Peyer's patch (tissue), 4 donors: ENCODE data around the gene SPATS2. TPM values are rescaled to one million over a fixed set of nuclear protein-coding genes. Genes with fewer than 3 reads are reported as not detected.
"Not testable (repeated sequence)": the region's sequence is repeated elsewhere in the genome, so short reads cannot be mapped to it uniquely, and the experiment has no call there.

ENCODE experiments used
- DNase-seq, 3 donors: peaks; one replicate each; pipeline ENCODE4 v3.0.0-alpha.2; 2017 to 2019
- H3K27ac ChIP-seq, 4 donors: fragments of 200-600 bp; sonication (generic); one replicate each; pipeline ENCODE4 v1.5.1; 2016 to 2019
- H3K27me3 ChIP-seq, 2 donors: fragments of 200-600 bp; sonication (generic); one replicate each; pipeline ENCODE4 v1.5.1; 2019
- H3K36me3 ChIP-seq, 3 donors: fragments of 200-600 bp; sonication (generic); one replicate each; pipeline ENCODE4 v1.5.1; 2016 to 2019
- H3K4me1 ChIP-seq, 4 donors: fragments of 200-600 bp; sonication (generic); one replicate each; pipeline ENCODE4 v1.5.1; 2016 to 2019
- H3K4me3 ChIP-seq, 4 donors: fragments of 200-600 bp; sonication (generic); 1 replicate in 3 of 4; 2 replicates in 1 of 4; pipeline ENCODE4 v1.5.1; 2016 to 2019; ENCODE audit warnings: mild to moderate bottlenecking in 1 of 4
- H3K9me3 ChIP-seq, 4 donors: fragments of 200-600 bp; sonication (generic); one replicate each; pipeline ENCODE4 v1.5.1; 2016 to 2019; ENCODE audit warnings: mild to moderate bottlenecking in 1 of 4
- POLR2A ChIP-seq, 2 donors: fragments of 450-650 bp; IDR thresholded peaks; one replicate each; pipeline ENCODE4 v1.5.1; 2017; ENCODE audit warnings: antibody characterized with exemption in 2 of 2, mild to moderate bottlenecking in 2 of 2, moderate library complexity in 2 of 2
- total RNA-seq, 4 donors: library from RNA; depleted of rRNA; stranded (reverse); fragments of >200 nt; gene quantifications; one replicate each; pipeline ENCODE4 v1.1.0, GENCODE V29; 2016
- TF ChIP-seq, protein P1 (sequence below), 6 experiments: fragments of 450-650 bp in 4 of 6; fragments of 200-600 bp in 2 of 6; sonication (generic) in 1 of 6; IDR thresholded peaks; one replicate each; pipeline ENCODE4 v1.5.1; 2017 to 2019; ENCODE audit warnings: antibody characterized with exemption in 6 of 6, mild to moderate bottlenecking in 3 of 6, moderate library complexity in 1 of 6

SPATS2 gene
- total RNA-seq: 10 to 100 TPM; 20.2 to 49.5 (median 24.8) TPM

GRCh38 chr12:49367381-49368239 lies at the start of gene SPATS2:
TSS of gene SPATS2 (plus strand) at chr12:49367462. CDS start at chr12:49461013, 93,551 bp downstream.
- Histone ChIP-seq H3K9me3 (no peaks in the 10 kb centered on the region), H3K27me3 (no peaks in the 10 kb centered on the region), H3K4me3 (peak within 1 kb of the TSS; percentile 76 to 90 (median 82)), H3K36me3 (no peaks in the 10 kb centered on the region), H3K4me1 (peaks cover 0 to 18% (median 0%) of the 10 kb centered on the region in 4 donors), H3K27ac (peak within 1 kb of the TSS; percentile 93 to 97 (median 94))
- DNase-seq: peak in 2 of 3 donors; percentile 90 to 97
- peak; percentile 4 for TF ChIP-seq POLR2A (IDR thresholded peaks at IDR 0.05)
- TF ChIP-seq, protein P1, sequence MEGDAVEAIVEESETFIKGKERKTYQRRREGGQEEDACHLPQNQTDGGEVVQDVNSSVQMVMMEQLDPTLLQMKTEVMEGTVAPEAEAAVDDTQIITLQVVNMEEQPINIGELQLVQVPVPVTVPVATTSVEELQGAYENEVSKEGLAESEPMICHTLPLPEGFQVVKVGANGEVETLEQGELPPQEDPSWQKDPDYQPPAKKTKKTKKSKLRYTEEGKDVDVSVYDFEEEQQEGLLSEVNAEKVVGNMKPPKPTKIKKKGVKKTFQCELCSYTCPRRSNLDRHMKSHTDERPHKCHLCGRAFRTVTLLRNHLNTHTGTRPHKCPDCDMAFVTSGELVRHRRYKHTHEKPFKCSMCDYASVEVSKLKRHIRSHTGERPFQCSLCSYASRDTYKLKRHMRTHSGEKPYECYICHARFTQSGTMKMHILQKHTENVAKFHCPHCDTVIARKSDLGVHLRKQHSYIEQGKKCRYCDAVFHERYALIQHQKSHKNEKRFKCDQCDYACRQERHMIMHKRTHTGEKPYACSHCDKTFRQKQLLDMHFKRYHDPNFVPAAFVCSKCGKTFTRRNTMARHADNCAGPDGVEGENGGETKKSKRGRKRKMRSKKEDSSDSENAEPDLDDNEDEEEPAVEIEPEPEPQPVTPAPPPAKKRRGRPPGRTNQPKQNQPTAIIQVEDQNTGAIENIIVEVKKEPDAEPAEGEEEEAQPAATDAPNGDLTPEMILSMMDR (IDR thresholded peaks at IDR 0.05): no peak

DNA sequence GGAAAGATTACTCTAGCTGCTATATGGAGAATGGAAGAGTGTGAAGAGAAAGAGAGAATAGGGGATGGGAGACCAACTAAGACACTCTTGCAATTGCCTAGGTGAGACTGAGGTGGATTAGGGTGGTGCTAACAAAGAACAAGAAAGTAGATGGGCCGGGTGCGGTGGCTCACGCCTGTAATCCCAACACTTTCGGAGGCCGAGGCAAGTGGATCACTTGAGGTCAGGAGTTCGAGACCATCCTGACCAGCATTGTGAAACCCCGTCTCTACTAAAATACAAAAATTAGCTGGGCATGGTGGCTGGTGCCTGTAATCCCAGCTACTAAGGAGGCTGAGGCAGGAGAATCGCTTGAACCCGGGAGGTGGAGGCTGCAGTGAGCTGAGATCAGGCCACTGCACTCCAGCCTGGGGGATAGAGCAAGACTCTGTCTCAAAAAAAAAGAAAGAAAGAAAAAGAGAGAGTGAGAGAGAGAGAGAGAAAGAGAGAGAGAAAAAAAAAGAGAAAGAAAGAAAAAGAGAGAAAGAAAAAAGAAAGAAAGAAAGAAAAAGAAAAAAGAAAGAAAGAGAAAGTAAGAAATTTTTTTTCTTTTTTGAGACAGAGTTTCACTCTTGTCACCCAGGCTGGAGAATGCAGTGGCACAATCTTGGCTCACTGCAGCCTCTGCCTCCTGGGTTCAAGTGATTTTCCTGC lies 46.7 kb upstream of the SPATS2 start:
- not testable (repeated sequence) for H3K36me3 ChIP-seq, H3K27ac ChIP-seq, H3K27me3 ChIP-seq, H3K4me3 ChIP-seq, H3K9me3 ChIP-seq
- H3K4me1 ChIP-seq: peaks cover 0 to 15% (median 2%) of the 10 kb centered on the region in 4 donors
- peak in 1 of 3 donors; percentile 24 for DNase-seq

GRCh38 chr12:49322367-49322707 lies 44.9 kb upstream of the SPATS2 start:
- peak overlapping the region; percentile 54 to 81 (median 68) for H3K4me3 ChIP-seq
- no peaks in the 10 kb centered on the region for H3K27me3 ChIP-seq
- H3K27ac ChIP-seq: peak overlapping the region; percentile 60 to 69 (median 65)
- peaks cover 0 to 15% (median 2%) of the 10 kb centered on the region in 4 donors for H3K4me1 ChIP-seq
- no peaks in the 10 kb centered on the region for H3K9me3 ChIP-seq
- no peaks in the 10 kb centered on the region for H3K36me3 ChIP-seq
- DNase-seq: no peak
- no peak for TF ChIP-seq POLR2A (IDR thresholded peaks at IDR 0.05)
- TF ChIP-seq, protein P1 (IDR thresholded peaks at IDR 0.05): no peak

DNA sequence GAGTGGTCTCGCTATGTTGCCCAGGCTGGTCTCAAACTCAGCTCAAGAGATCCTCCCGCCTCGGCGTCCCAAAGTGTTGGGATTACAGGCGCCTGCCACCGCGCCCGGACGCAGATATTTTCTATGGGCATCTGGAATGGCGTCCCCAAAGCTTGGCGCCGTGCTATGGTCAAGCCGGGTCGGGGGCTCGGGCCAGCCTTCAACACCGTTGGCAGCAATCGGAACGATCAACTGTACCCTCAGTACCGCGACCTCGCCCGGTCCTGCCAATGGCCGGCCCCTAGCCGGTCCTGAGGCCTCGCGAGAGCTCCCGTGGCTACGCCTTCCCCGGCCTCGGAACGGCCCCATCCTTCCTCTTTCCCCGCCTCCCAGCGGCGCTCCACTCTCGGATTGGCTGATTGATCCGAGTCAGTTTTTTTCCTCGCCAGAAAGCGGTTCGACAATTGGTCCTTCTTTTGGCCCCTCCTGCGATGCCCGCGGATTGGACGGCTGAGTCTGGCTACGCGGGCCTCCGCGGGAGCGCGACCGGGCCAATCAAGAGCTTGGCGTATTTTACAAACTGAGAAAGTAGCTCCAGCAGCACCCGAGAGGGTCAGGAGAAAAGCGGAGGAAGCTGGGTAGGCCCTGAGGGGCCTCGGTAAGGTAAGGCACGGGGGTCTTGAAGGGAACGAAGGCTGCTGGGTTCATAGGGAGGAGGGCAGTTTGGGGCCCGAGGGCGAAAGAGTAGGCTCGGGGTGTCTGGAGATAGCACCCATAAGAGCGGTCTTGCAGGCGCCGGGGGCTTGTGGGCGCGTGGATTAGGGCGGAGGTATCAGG lies 44.3 kb upstream of the SPATS2 start, which contains the start of gene TROAP:
TSS of gene TROAP (plus strand) at position 548 of the 816 bp plus-strand sequence. CDS start 354 bp downstream, outside the sequence.
- TF ChIP-seq, protein P1 (IDR thresholded peaks at IDR 0.05): no peak
- peak; percentile 28 to 47 for TF ChIP-seq POLR2A (IDR thresholded peaks at IDR 0.05)
- DNase-seq: peak; percentile 93 to 98 (median 97)
- peaks cover 0 to 15% (median 2%) of the 10 kb centered on the region in 4 donors for H3K4me1 ChIP-seq

GRCh38 chr12:49323524-49324097 lies 43.7 kb upstream of the SPATS2 start:
- peak overlapping the region; percentile 54 to 81 (median 68) for H3K4me3 ChIP-seq

More for the DNA sequence above, 44.3 kb upstream of the SPATS2 start, which contains the start of gene TROAP:
- Histone ChIP-seq H3K27ac (peak within 1 kb of the TSS; percentile 60 to 69 (median 65)), H3K4me3 (peak within 1 kb of the TSS; percentile 54 to 81 (median 68)), H3K9me3 (no peaks in the 10 kb centered on the region), H3K27me3 (no peaks in the 10 kb centered on the region), H3K36me3 (no peaks in the 10 kb centered on the region)

More at GRCh38 chr12:49323524-49324097, 43.7 kb upstream of the SPATS2 start:
- no peak for DNase-seq
- Histone ChIP-seq H3K4me1 (peaks cover 0 to 15% (median 2%) of the 10 kb centered on the region in 4 donors), H3K27me3 (no peaks in the 10 kb centered on the region), H3K27ac (no peak overlapping the region), H3K36me3 (no peaks in the 10 kb centered on the region), H3K9me3 (no peaks in the 10 kb centered on the region)
- TF ChIP-seq POLR2A (IDR thresholded peaks at IDR 0.05): no peak
- TF ChIP-seq, protein P1 (IDR thresholded peaks at IDR 0.05): no peak
